ENCODE data around the gene NUP93. TPM values are rescaled to one million over a fixed set of nuclear protein-coding genes. Genes with fewer than 3 reads are reported as not detected.
"Not testable (repeated sequence)": the region's sequence is repeated elsewhere in the genome, so short reads cannot be mapped to it uniquely, and the experiment has no call there.

NUP93 gene
- polyA plus RNA-seq, 4 donors = 71.2 to 81.7 (median 72.5) TPM

- no peak for DNase-seq (ENCODE audit: low read depth in 4 of 4, low spot score in 3 of 4)
These were observed 21.1 kb upstream of the NUP93 start for GRCh38 chr16:56708525-56709442.

DNA sequence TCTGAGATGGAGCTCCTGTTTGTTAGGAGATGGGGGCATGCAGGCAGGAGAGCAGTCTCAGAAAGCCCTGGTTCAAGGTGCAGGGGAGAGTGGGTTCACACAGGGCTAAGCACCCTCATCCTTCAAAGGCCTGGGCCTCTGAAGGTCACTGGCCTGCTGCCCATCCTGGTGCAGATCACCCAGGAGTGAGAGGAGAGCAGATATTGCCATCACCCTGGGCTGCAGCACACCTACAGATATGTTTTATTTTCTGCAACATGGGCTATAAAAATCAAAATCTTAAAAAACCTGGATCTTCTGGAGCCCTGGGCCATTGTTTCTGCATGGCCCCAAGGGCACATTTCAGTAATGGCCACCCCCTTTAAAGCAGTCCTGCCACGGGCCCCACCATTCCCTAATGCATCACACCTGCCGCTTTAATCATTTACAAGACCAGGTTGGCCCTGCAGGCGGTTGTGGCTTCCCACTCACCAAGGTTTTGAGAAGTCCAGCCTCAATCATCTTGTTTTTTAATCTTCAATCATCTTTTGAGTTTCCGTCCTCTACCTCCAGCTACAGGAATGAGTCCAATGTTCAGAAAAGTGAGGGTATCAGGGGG lies 20.4 kb upstream of the NUP93 start:
- DNase-seq (ENCODE audit: low read depth in 4 of 4, low spot score in 3 of 4) = no peak

DNA sequence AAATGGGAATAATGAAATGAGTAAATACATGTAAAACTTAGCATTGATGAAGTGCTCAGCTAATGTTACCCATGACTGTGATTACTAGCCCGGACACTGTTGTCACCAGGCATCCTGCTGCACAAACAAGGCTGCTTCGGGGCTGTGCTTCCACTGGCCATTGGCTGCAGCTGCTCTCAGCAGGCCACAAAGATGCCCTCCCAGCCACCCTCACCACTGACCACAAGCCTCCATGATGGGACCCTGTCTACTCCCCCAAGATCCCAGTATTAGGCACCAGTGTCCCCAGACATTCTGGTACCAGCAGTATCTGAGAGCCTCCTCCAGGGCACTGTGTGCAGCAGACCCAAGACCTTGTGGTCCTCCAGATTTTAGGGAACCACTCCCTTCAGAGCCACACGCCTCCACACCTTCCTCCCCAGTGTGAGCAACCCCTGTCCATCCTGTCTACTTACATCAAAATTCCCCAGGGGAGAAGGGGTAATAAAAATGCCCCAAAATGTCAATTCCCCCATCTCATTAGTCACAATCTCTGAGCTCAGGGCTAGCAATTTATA lies 19.7 kb upstream of the NUP93 start:
- no peak for DNase-seq (ENCODE audit: low read depth in 4 of 4, low spot score in 3 of 4)

DNA sequence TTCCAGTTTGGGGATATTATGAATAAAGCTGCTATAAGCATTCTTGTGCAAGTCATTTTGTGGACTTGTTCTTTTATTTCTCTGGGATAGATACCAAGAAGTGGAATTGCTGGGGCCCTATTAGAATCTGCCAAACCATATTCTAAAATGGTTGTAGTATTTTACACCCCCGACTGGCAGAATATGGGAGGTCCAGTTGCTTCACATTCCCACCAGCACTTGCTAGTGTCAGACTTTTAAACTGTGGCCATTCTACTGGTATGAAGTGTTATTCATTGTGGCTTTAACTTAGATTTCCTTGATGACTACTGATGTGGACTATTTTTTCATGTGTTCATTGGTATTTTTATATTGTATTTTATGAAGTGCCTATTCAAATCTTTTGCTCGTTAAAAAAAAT lies 18.1 kb upstream of the NUP93 start:
- no peak for DNase-seq (ENCODE audit: low read depth in 4 of 4, low spot score in 3 of 4)

DNA sequence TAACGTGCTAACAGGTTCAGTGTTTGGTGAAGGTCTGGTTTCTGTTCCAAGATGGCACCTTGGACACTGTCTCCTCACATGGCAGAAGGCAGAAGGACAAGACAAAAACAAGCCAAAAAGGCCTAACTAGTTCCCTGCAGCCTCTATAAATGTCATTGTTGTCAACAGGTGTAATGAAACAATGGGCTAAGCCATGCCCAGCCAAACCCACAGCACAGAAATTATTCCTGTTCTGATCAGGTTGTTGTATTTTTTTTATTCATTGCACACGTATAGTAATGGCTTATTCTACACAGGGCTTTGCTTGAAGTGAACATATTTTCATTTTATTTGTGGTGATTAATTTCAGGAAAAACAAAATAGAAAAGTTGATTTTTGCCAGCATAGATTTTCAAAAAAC lies 16.1 kb upstream of the NUP93 start:
- no peak for DNase-seq (ENCODE audit: low read depth in 4 of 4, low spot score in 3 of 4)

- no peak for DNase-seq (ENCODE audit: low read depth in 4 of 4, low spot score in 3 of 4)
These were observed 14.8 kb upstream of the NUP93 start for GRCh38 chr16:56715126-56715525.

DNA sequence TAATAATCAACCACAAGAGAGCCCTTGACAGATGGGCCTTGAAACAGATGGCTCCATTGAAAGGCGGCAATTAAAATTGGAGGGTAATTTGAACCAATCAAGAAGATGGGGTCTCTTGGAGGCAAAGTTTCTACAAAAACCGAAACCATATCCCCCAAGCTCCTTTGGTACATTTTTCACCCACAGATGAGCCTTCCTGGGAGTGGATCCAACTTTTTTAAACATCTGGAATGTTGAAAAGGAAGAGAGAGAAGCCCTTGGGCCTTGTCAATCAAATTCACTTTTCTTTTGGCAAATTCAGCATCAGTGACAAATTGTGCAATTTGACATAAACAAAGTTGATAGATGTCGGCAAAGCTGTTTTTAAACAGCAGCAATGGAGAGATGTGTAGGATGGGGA lies 13.2 kb upstream of the NUP93 start:
- DNase-seq (ENCODE audit: low read depth in 4 of 4, low spot score in 3 of 4) = no peak

- not testable (repeated sequence) for DNase-seq (ENCODE audit: low read depth in 4 of 4, low spot score in 3 of 4)
These were observed 12.4 kb upstream of the NUP93 start for GRCh38 chr16:56717532-56717931.

DNA sequence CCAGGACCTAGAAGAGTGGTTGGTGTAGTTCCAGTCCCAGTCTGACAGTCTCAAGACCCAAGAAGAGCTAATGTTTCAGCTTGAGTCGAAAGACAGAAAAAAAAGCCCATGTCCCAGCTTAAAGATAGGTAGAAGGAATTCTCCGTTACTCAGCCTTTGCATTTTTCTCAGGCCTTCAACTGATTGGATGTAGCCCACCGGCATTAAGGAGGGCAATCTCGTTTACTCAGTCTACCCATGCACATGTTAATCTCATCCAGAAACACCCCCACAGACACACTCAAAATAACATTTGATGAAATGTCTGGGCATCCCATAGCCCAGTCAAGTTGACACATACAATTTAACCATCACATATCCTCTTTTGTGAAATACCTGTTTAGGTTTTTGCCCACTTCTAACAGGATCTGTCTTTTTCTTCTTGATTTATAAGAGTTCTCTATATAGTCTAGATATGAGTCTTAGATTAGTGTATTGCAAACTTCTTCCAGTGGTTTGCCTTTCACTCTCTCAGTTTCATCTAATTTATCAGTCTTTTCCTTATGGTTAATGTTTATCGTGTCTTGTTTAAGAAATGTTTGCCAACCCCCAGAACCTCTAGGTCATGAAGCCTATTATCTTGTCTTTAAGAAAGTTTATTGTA lies 7.6 kb upstream of the NUP93 start:
- no peak for DNase-seq (ENCODE audit: low read depth in 4 of 4, low spot score in 3 of 4)

DNA sequence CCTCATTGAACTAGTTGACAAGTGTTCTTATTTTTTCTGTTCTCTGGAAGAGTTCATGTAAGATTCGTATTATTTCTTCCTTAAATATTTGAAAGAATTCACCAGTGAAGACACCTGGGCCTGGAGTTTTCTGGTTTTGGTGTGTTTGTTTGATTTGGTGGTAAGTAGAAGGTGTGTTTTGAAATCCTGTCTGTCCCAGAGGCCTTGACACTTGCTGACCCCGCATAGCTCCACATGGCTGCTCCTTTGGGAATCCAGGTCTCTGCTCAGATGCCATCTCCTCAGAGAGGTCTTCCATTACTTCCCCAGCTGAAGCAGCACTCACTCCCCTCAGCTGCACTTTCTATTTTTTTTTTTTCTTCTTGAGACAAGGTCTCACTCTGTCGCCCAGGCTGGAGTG lies 5.7 kb upstream of the NUP93 start:
- DNase-seq (ENCODE audit: low read depth in 4 of 4, low spot score in 3 of 4) = no peak

GRCh38 chr16:56726283-56726682 lies 3.6 kb upstream of the NUP93 start:
- DNase-seq (ENCODE audit: low read depth in 4 of 4, low spot score in 3 of 4) = no peak

DNA sequence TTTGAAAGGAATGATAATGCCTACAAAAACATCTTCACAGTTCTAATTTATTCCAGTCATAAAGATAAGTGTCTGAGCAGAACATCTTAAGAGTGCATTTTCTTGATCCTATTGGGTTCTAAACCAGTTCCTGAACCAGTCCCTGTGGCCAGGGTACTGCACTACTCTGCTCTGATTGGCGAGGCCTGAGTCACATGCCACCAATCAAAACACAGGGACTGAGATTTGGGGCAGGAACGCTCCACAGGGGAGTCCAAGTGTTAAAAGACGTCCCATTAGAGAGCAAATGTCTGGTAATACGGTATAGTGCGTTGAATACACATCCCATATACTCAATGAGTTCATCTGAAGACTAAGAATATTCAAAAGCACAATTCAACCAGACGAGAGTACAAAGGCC lies 3.0 kb upstream of the NUP93 start:
- no peak for DNase-seq (ENCODE audit: low read depth in 4 of 4, low spot score in 3 of 4)

DNA sequence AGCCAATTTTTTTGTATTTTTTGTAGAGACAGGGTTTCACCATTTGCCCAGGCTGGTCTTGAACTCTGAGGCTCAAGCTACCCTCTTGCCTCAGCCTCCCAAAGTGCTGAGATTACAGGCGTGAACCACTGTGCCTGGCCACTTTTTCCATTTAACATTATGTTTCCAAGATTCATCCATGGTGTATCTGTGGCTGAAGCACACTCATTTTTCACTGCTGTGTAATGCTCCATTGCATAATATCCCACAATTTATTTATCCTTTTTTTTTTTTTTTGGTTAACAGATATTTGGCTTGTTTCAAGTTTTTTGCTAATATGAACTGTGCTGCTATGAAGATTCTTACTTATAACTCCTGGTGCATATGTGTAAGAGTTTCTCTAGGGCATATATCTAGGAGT lies 1.9 kb upstream of the NUP93 start:
- DNase-seq (ENCODE audit: low read depth in 4 of 4, low spot score in 3 of 4) = no peak

DNA sequence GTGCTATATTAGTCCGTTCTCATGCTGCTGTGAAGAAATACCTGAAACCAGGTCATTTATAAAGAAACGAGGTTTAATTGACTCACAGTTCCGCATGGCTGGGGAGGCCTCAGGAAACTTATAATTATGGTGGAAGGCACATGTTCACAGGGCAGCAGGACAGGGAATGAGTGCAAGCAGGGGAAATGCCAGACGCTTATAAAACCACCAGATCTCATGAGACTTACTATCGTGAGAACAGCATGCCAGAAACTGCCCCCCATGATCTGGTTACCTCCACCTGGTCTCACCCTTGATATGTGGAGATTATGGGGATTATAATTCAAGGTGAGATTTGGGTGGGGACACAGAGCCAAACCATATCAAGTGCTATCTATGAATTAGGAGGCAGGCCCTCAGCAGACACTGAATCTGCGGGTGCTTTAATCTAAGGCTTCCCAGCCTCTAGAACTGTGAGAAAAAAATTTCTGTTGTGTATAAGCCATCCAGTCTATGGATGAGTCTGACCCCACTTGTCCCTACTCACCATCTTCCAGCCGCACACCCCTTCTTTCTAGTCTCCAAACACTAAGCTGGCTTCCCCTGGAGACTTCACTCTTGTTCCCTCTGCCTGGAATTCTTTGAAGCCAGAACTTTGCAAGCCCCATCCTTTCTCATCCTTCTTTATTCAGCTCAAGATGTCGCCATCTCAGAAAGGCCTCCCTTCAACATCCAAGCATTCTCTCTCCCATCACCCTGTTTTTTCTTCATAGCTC lies 772 bp upstream of the NUP93 start:
- no peak for DNase-seq (ENCODE audit: low read depth in 4 of 4, low spot score in 3 of 4)

GRCh38 chr16:56732366-56732765 lies 2.4 kb downstream of the NUP93 start:
- DNase-seq (ENCODE audit: low read depth in 4 of 4, low spot score in 3 of 4) = no peak

DNA sequence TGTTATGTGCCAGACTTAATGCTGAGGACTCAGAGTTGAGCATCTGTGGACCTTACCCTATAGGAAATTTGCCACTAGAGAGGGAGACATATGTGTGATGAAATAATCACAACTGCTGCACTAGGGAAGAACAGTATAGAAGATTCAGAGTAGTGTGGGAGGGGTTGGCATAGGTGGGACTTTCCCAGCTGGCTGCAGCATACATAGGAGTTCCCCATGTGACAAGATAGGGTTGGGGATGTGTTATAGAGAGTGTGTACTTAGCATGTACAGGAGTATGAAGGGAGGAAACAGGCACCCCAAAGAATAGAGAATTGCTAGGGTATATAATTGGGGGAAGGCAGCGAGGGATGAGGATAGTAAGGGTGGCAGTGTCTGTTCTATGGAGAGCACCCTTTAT lies 2.9 kb downstream of the NUP93 start:
- no peak for DNase-seq (ENCODE audit: low read depth in 4 of 4, low spot score in 3 of 4)

- no peak for DNase-seq (ENCODE audit: low read depth in 4 of 4, low spot score in 3 of 4)
These were observed 4.5 kb downstream of the NUP93 start for GRCh38 chr16:56734429-56734828.

DNA sequence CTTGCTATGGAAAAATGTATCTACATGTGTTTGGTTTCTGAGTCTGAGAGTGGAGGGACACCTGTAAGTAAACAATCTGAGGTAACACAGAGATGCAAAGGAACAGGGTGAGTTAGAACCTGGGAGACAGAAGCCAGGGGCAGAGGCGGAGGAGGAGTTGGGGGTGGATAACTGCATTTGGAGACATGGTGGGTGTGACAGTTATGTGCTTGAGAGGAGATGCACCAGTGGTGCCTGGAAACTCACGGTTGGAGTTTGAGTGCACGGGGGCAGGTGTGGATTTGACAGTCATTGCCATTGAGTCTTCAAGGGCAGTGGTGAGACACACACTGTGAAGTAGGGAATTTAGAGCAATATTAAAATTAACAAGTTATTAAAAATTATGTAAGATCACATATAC lies 6.5 kb downstream of the NUP93 start:
- no peak for DNase-seq (ENCODE audit: low read depth in 4 of 4, low spot score in 3 of 4)

- DNase-seq (ENCODE audit: low read depth in 4 of 4, low spot score in 3 of 4) = no peak
These were observed 7.6 kb downstream of the NUP93 start for GRCh38 chr16:56737539-56737938.

DNA sequence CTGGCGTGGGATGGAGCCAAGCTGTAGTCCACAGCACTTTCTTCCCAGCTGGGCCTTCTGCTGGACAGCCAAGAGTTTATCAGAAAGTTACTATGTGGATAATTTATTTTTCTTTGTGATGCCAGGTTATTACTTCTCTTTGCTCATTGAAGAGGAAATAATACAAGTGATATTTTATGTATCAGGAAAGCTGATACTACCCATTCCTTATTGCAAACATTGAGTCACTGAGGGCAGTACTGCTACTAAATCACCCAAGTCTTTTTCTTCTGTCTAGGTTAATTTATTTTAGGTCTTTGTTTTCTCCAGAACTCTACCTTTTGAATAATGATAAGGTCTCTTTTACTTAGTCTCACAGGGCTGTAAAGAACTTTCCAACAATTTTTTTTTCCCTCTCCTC lies 8.3 kb downstream of the NUP93 start:
- no peak for DNase-seq (ENCODE audit: low read depth in 4 of 4, low spot score in 3 of 4)

- DNase-seq (ENCODE audit: low read depth in 4 of 4, low spot score in 3 of 4) = not testable (repeated sequence)
These were observed 9.4 kb downstream of the NUP93 start for GRCh38 chr16:56739378-56739777.

All from right renal pelvis (tissue), 4 donors.